Measurements from ENCODE around the gene CLEC14A.

DNA sequence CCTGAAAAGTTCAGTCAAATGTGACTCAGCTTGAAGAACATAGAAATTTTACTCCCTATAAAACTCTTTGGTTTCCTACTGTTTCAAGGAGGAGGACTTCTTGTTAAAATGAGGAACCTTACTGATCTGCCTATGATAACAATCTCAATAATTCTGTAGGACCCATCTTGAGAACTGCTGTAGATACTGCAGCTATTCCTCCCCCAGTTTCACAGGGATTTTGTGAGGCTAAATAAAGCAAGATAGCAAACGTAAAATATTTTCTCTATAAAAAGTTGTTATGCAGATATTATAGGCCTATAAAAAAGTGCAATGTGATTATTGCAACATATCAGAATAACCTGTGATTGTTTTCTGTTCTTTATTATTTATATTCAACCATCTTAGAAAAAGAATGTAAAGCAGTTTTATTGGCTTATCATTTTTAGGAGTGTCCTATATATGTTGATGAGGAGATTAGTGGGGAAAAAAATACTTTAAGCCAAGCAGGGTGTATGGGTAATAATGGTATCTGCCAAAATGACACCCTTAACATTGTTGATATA lies 12.1 kb downstream of the CLEC14A start:
- TF ChIP-seq, protein P1, sequence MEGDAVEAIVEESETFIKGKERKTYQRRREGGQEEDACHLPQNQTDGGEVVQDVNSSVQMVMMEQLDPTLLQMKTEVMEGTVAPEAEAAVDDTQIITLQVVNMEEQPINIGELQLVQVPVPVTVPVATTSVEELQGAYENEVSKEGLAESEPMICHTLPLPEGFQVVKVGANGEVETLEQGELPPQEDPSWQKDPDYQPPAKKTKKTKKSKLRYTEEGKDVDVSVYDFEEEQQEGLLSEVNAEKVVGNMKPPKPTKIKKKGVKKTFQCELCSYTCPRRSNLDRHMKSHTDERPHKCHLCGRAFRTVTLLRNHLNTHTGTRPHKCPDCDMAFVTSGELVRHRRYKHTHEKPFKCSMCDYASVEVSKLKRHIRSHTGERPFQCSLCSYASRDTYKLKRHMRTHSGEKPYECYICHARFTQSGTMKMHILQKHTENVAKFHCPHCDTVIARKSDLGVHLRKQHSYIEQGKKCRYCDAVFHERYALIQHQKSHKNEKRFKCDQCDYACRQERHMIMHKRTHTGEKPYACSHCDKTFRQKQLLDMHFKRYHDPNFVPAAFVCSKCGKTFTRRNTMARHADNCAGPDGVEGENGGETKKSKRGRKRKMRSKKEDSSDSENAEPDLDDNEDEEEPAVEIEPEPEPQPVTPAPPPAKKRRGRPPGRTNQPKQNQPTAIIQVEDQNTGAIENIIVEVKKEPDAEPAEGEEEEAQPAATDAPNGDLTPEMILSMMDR (IDR thresholded peaks at IDR 0.05) = no peak
- TF ChIP-seq POLR2A (IDR thresholded peaks at IDR 0.05) (no peak), POLR2AphosphoS5 (IDR thresholded peaks at IDR 0.05) (no peak)

Measured in sigmoid colon (tissue), 4 donors.